ENCODE measurements around the gene LRPAP1.

LRPAP1 gene

DNA sequence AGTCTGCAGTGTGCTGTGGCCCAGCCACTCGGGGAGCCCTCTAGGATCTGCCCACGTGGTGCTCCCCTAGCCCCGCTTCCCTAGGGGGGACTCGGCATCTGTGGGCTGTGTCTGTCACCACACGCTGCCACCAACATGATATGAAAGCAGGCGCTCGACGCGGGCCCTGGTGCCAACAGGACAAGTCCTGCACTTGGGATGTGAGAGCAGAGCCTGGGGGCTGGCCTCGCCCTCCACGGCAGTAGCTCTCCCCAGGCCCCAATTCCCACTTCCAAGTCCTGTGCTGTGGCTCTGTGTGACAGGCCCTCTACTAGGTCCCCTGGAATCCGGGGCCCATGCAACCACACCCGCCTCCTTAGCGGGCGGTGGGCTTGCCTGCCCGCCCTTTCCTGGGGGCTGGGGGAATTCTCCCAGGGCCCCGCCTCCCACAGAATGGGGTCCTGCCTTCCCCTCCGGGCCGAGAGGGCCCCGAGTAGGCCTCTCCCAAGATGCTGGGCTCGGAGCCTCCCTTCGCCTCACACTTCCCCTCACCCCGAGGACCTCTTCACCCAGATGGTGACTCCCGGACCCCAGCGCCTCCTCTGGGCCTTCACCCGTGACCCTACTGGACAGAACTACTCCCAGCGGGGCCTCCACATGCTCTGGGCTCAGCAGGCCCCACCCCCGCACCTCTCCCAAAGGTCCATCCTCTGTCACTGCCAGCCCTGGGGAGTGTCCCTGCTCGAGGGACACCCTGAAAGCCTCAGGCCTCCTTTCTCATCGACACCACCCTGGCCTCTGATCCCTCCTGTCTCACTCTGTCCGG, 11.2 kb downstream of the LRPAP1 start:
- H3K4me2 ChIP-seq (ENCODE audit: low read depth, low read length, poor library complexity, severe bottlenecking), result no peak overlapping the region
- H3K9me2 ChIP-seq (replicated peaks; ENCODE audit: low read depth, low read length), result no peaks in the 10 kb centered on the region
- H4K20me1 ChIP-seq (ENCODE audit: insufficient read depth, low read length, poor library complexity, severe bottlenecking), result peaks cover 8% of the 10 kb centered on the region
- H2AFZ ChIP-seq (ENCODE audit: low read length), result no peak overlapping the region
- H3K9me3 ChIP-seq (ENCODE audit: insufficient read depth, low read depth, low read length), result no peaks in the 10 kb centered on the region
- TF ChIP-seq EZH2phosphoT487 (IDR thresholded peaks at IDR 0.05; ENCODE audit: borderline replicate concordance), result no peak
- TF ChIP-seq, protein P1, sequence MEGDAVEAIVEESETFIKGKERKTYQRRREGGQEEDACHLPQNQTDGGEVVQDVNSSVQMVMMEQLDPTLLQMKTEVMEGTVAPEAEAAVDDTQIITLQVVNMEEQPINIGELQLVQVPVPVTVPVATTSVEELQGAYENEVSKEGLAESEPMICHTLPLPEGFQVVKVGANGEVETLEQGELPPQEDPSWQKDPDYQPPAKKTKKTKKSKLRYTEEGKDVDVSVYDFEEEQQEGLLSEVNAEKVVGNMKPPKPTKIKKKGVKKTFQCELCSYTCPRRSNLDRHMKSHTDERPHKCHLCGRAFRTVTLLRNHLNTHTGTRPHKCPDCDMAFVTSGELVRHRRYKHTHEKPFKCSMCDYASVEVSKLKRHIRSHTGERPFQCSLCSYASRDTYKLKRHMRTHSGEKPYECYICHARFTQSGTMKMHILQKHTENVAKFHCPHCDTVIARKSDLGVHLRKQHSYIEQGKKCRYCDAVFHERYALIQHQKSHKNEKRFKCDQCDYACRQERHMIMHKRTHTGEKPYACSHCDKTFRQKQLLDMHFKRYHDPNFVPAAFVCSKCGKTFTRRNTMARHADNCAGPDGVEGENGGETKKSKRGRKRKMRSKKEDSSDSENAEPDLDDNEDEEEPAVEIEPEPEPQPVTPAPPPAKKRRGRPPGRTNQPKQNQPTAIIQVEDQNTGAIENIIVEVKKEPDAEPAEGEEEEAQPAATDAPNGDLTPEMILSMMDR (conservative IDR thresholded peaks at IDR 0.05; ENCODE audit: low read length), result no peak
- no peaks in the 10 kb centered on the region for H3K4me1 ChIP-seq (ENCODE audit: insufficient read depth, low read length, poor library complexity, severe bottlenecking)
- no peaks in the 10 kb centered on the region for H3F3A ChIP-seq (ENCODE audit: low read depth)
- H3K79me2 ChIP-seq (ENCODE audit: insufficient read depth, low read length), result peaks cover 17% of the 10 kb centered on the region; the same call in 1 of the 2 replicates
- peaks cover 88% of the 10 kb centered on the region; the same call in 1 of the 2 replicates for H3K36me3 ChIP-seq (ENCODE audit: insufficient read depth, low read length)
- H3K4me3 ChIP-seq (ENCODE audit: low read length, poor library complexity, severe bottlenecking), result no peak overlapping the region
- H3K27me3 ChIP-seq (ENCODE audit: insufficient read depth, low read length, poor library complexity, severe bottlenecking), result no peaks in the 10 kb centered on the region
- no peak overlapping the region for H3K9ac ChIP-seq (ENCODE audit: low read depth, low read length, poor library complexity, severe bottlenecking)

DNA sequence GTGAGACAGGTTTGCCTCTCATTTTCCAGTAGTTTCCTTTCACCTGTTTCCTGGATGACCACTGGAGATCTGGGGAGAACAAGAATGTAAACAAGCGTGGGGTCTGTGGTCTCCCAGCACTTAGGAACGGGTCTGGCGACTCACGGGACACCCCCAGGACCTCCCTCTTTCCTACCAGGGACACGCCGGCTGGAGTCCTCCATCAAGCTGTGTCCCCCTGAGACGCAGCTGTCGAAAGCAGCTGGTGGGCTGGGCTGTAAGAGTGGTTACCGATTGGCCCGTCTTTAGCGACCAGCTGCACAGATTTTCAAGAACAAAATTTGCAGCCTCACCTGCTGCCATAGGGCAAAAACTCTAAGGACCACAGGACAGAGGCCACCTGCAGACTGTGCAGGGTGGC, 11.9 kb downstream of the LRPAP1 start:
- peaks cover 4% of the 10 kb centered on the region for H4K20me1 ChIP-seq (ENCODE audit: insufficient read depth, low read length, poor library complexity, severe bottlenecking)
- H3K9me2 ChIP-seq (replicated peaks; ENCODE audit: low read depth, low read length), result no peaks in the 10 kb centered on the region
- H3K9me3 ChIP-seq (ENCODE audit: insufficient read depth, low read depth, low read length), result no peaks in the 10 kb centered on the region
- peaks cover 93% of the 10 kb centered on the region; the same call in 1 of the 2 replicates for H3K36me3 ChIP-seq (ENCODE audit: insufficient read depth, low read length)
- no peaks in the 10 kb centered on the region for H3K27me3 ChIP-seq (ENCODE audit: insufficient read depth, low read length, poor library complexity, severe bottlenecking)
- H3F3A ChIP-seq (ENCODE audit: low read depth), result no peaks in the 10 kb centered on the region
- no peaks in the 10 kb centered on the region for H3K4me1 ChIP-seq (ENCODE audit: insufficient read depth, low read length, poor library complexity, severe bottlenecking)
- H3K79me2 ChIP-seq (ENCODE audit: insufficient read depth, low read length), result peaks cover 10% of the 10 kb centered on the region; the same call in 1 of the 2 replicates
- no peak for TF ChIP-seq EZH2phosphoT487 (IDR thresholded peaks at IDR 0.05; ENCODE audit: borderline replicate concordance)
- TF ChIP-seq, protein P1 (conservative IDR thresholded peaks at IDR 0.05; ENCODE audit: low read length), result no peak
- no peak overlapping the region for H3K9ac ChIP-seq (ENCODE audit: low read depth, low read length, poor library complexity, severe bottlenecking)
- no peak overlapping the region for H2AFZ ChIP-seq (ENCODE audit: low read length)
- H3K4me3 ChIP-seq (ENCODE audit: low read length, poor library complexity, severe bottlenecking), result no peak overlapping the region
- no peak overlapping the region for H3K4me2 ChIP-seq (ENCODE audit: low read depth, low read length, poor library complexity, severe bottlenecking)

DNA sequence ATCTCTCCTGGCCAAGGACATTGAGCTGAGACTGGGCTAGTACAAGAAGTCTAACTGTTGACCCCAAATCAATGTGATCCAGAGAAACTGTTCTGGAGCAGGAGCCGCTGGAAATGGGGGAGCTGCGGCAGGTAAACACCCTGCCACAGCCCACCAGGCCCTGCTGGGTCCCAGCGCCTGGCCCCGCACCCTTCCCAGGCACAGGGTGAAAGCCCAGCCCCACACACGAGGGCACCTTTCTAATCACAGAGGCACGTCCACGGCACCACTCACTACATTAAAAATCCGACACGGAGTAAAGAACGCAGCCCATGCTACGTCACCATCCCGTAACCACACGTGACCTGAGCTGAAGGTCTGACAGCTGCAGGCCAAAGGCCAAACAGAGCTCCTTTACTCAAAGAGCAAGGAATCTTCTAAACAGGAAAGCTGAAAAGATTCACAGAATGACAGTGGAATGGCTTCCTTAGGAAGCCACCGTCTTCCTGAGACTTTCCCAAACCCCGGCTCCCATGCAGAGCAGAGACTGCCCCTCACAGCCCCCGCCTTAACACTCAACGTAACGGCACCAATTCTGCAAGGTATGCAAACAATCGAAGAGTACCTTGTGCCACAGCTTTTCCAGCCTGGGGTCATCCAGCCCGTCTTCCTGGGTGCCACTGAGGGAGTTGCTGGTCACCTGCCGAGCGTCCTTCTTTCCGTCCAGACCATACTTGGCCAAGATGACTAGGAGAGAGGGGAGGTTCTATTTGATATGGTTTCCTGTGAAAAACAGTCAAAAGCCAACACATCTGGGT, 12.6 kb downstream of the LRPAP1 start:
- Histone ChIP-seq H3K4me1 (ENCODE audit: insufficient read depth, low read length, poor library complexity, severe bottlenecking) (no peaks in the 10 kb centered on the region), H4K20me1 (ENCODE audit: insufficient read depth, low read length, poor library complexity, severe bottlenecking) (peaks cover 4% of the 10 kb centered on the region)

More for the DNA sequence above, 12.6 kb downstream of the LRPAP1 start:
- Histone ChIP-seq H3F3A (ENCODE audit: low read depth) (no peaks in the 10 kb centered on the region), H3K27me3 (ENCODE audit: insufficient read depth, low read length, poor library complexity, severe bottlenecking) (no peaks in the 10 kb centered on the region), H3K9me3 (ENCODE audit: insufficient read depth, low read depth, low read length) (no peaks in the 10 kb centered on the region), H3K9ac (ENCODE audit: low read depth, low read length, poor library complexity, severe bottlenecking) (no peak overlapping the region), H3K9me2 (replicated peaks; ENCODE audit: low read depth, low read length) (no peaks in the 10 kb centered on the region), H2AFZ (ENCODE audit: low read length) (no peak overlapping the region), H3K36me3 (ENCODE audit: insufficient read depth, low read length) (peaks cover 87% of the 10 kb centered on the region; the same call in 1 of the 2 replicates), H3K79me2 (ENCODE audit: insufficient read depth, low read length) (peaks cover 5% of the 10 kb centered on the region; the same call in 1 of the 2 replicates), H3K4me3 (ENCODE audit: low read length, poor library complexity, severe bottlenecking) (no peak overlapping the region), H3K4me2 (ENCODE audit: low read depth, low read length, poor library complexity, severe bottlenecking) (no peak overlapping the region)
- TF ChIP-seq EZH2phosphoT487 (IDR thresholded peaks at IDR 0.05; ENCODE audit: borderline replicate concordance), result no peak
- TF ChIP-seq, protein P1 (conservative IDR thresholded peaks at IDR 0.05; ENCODE audit: low read length), result no peak
